ENCODE data around the gene RAP1GDS1.

DNA sequence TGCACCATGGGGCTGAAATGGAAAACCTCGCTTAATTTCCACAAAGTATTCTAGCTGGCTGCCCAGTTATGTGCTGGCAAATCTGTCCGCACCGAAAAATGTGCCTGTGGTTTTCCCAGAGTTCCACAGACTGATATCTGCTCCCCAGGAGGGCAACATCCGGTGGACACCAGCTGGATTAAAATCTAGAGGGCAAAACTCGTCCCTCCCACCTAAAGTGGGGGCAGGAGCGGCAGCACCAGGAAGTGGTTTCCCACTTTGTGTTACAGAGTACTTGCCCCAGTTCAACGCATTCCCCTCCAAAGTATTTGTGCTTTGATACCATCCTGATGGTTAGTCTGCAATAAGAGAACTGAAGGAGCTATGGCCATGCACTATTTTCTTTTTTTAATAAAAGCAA is 209.6 kb downstream of the RAP1GDS1 start:
- TF ChIP-seq, protein P1, sequence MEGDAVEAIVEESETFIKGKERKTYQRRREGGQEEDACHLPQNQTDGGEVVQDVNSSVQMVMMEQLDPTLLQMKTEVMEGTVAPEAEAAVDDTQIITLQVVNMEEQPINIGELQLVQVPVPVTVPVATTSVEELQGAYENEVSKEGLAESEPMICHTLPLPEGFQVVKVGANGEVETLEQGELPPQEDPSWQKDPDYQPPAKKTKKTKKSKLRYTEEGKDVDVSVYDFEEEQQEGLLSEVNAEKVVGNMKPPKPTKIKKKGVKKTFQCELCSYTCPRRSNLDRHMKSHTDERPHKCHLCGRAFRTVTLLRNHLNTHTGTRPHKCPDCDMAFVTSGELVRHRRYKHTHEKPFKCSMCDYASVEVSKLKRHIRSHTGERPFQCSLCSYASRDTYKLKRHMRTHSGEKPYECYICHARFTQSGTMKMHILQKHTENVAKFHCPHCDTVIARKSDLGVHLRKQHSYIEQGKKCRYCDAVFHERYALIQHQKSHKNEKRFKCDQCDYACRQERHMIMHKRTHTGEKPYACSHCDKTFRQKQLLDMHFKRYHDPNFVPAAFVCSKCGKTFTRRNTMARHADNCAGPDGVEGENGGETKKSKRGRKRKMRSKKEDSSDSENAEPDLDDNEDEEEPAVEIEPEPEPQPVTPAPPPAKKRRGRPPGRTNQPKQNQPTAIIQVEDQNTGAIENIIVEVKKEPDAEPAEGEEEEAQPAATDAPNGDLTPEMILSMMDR (IDR thresholded peaks at IDR 0.05; ENCODE audit: insufficient read depth, low read length): no peak
- TF ChIP-seq REST (IDR thresholded peaks at IDR 0.05; ENCODE audit: insufficient replicate concordance, low read depth) (no peak), POLR2AphosphoS5 (IDR thresholded peaks at IDR 0.05; ENCODE audit: low read depth) (no peak)
